ENCODE measurements around the gene SYT13. TPM values are rescaled to one million over a fixed set of nuclear protein-coding genes. Genes with fewer than 3 reads are reported as not detected.
"Not testable (repeated sequence)": the region's sequence is repeated elsewhere in the genome, so short reads cannot be mapped to it uniquely, and the experiment has no call there.

Gene SYT13
- total and polyA plus RNA-seq, 10 of the 15 experiments (the other 5 are each of a cell fraction or from before 2014, with no cell fraction given): not detected

DNA sequence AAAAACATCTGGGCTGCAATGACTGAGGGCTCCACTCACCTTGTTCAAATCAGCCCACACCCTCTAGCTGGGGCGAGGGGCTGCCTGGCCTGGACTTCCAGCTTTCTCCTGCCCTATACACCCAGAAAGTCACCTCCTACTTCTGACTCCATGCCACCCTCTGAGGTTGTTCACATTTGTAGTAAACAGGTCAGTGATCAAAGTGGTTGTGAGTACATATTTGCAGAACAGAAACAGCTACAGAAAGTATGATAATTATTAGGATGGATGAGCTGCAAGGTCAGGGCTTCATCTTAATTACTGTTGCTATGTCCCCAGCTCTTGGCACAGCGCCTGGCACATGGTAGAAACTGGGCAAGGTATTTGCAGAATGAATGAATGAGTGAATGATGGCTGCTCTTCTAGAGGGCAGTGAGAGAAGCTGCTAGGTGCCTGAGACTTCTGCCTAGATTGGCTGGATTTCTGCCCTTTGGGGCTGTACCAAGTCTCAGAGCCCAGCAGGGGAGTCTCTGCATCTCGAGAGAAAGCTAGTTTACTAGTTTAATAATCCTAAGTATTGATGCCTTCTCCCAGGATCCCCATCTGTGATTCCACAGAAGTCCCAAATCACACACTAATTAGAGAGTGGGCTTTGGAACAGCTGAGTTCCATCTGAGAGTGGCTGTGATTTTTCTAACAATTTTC lies 36.0 kb downstream of the SYT13 start:
- ChIA-PET POLR2A (no interaction called here), SMC1A (ENCODE audit: uncharacterized antibody, unreplicated experiment) (interaction anchor here (1.1 kb wide), 1 partner anchor 81 kb away, joined by 3 read pairs; no protein-coding TSS in a partner anchor), RAD21 (ENCODE audit: unreplicated experiment) (no interaction called here), CTCF (interaction anchor here (0.7 to 1.9 kb wide), 3 partner anchors 17 to 523 kb away, joined by 3 to 5 read pairs (median 3); no protein-coding TSS in a partner anchor)
- TF ChIP-seq ZNF24 (IDR thresholded peaks at IDR 0.05) (peak; percentile 85), BCL11A (IDR thresholded peaks at IDR 0.05; ENCODE audit: low read depth, low read length) (peak; percentile 31; the same call in 1 of the 2 replicates), TCF7 (IDR thresholded peaks at IDR 0.05; ENCODE audit: borderline replicate concordance) (peak; percentile 31; the same call in 1 of the 2 replicates), MEF2B (IDR thresholded peaks at IDR 0.05; ENCODE audit: partially characterized antibody, poor library complexity, severe bottlenecking) (no peak), SPI1 (IDR thresholded peaks at IDR 0.05; ENCODE audit: borderline replicate concordance, insufficient read depth, low read depth, low read length) (peak; percentile 63; the same call in 1 of the 2 replicates)
- in situ Hi-C loops (cut with MboI): no loop called here
- Histone ChIP-seq H4K20me1 (ENCODE audit: control insufficient read depth, insufficient read depth) (no peaks in the 10 kb centered on the region), H3K9ac (ENCODE audit: control insufficient read depth, insufficient read depth, low read length) (no peak overlapping the region), H3K27me3 (replicated peaks in 1 of 2; ENCODE audit: control insufficient read depth in 2 of 2, insufficient read depth in 2 of 2, low read length in 1 of 2) (no peaks in the 10 kb centered on the region; a peak in 1 of 4 replicates), H3K4me3 (no peak overlapping the region), H3K9me3 (replicated peaks; ENCODE audit: control insufficient read depth, insufficient read depth, low read length) (no peaks in the 10 kb centered on the region), H3K36me3 (ENCODE audit: control insufficient read depth in 2 of 2, insufficient read depth in 2 of 2, low read length in 1 of 2) (no peaks in the 10 kb centered on the region), H3K27ac (ENCODE audit: control insufficient read depth, insufficient read depth) (no peak overlapping the region), H3K4me2 (ENCODE audit: control insufficient read depth, insufficient read depth) (no peak overlapping the region), H3K79me2 (ENCODE audit: control insufficient read depth, insufficient read depth, low read length) (no peaks in the 10 kb centered on the region), H2AFZ (ENCODE audit: control insufficient read depth, low read depth, low read length) (no peak overlapping the region), H3K4me1 (ENCODE audit: control insufficient read depth, insufficient read depth, low read length) (no peaks in the 10 kb centered on the region)
- DNase-seq (ENCODE audit: low read depth, low spot score) (peak; percentile 38), FAIRE-seq (no peak), ATAC-seq (peak; percentile 85)
- BruUV-seq (replicated peaks): no TSS peak
- 0% methylated on average over 3 of the region's 3 CpGs for WGBS (ENCODE audit: insufficient coverage, insufficient replicate concordance, low lambda C conversion rate, missing lambda C conversion rate)
- intact Hi-C loops (cut with micrococcal nuclease; ENCODE audit: unreplicated experiment): no loop called here

DNA sequence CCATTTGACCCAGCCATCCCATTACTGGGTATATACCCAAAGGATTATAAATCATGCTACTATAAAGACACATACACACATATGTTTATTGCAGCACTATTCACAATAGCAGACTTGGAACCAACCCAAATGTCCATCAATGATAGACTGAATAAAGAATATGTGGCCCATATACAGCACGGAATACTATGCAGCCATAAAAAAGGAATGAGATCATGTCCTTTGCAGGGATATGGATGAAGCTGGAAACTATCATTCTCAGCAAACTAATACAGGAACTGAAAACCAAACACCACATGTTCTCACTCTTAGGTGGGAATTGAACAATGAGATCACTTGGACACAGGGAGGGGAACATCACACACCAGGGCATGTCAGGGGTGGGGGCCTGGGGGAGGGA lies 36.8 kb downstream of the SYT13 start:
- FAIRE-seq; intact Hi-C loops (cut with micrococcal nuclease; ENCODE audit: unreplicated experiment); H3K4me1 ChIP-seq (ENCODE audit: control insufficient read depth, insufficient read depth, low read length); H4K20me1 ChIP-seq (ENCODE audit: control insufficient read depth, insufficient read depth); H3K27me3 ChIP-seq (replicated peaks in 1 of 2; ENCODE audit: control insufficient read depth in 2 of 2, insufficient read depth in 2 of 2, low read length in 1 of 2); H3K4me3 ChIP-seq; RAD21 ChIA-PET (ENCODE audit: unreplicated experiment); DNase-seq (ENCODE audit: low read depth, low spot score); H3K79me2 ChIP-seq (ENCODE audit: control insufficient read depth, insufficient read depth, low read length); POLR2A ChIA-PET; H2AFZ ChIP-seq (ENCODE audit: control insufficient read depth, low read depth, low read length); in situ Hi-C loops (cut with MboI); ATAC-seq; H3K4me2 ChIP-seq (ENCODE audit: control insufficient read depth, insufficient read depth); H3K36me3 ChIP-seq (ENCODE audit: control insufficient read depth in 2 of 2, insufficient read depth in 2 of 2, low read length in 1 of 2); H3K27ac ChIP-seq (ENCODE audit: control insufficient read depth, insufficient read depth); H3K9ac ChIP-seq (ENCODE audit: control insufficient read depth, insufficient read depth, low read length); BruUV-seq (replicated peaks); H3K9me3 ChIP-seq (replicated peaks; ENCODE audit: control insufficient read depth, insufficient read depth, low read length): not testable (repeated sequence)
- ChIA-PET CTCF (interaction anchor here (1.4 to 1.9 kb wide), 2 partner anchors 16 to 523 kb away, joined by 3 to 5 read pairs; no protein-coding TSS in a partner anchor), SMC1A (ENCODE audit: uncharacterized antibody, unreplicated experiment) (interaction anchor here (1.1 kb wide), 1 partner anchor 82 kb away, joined by 3 read pairs; no protein-coding TSS in a partner anchor)
- 43% methylated on average over 1 of the region's 1 CpG for WGBS (ENCODE audit: insufficient coverage, insufficient replicate concordance, low lambda C conversion rate, missing lambda C conversion rate)

Data from GM12878 (cell line).